HG03575 (cell line): ENCODE measurements around the gene ZNF740.
A peak's percentile ranks its signal among the peaks of the same experiment; 100 is the strongest.
"Not testable (repeated sequence)": the region's sequence is repeated elsewhere in the genome, so short reads cannot be mapped to it uniquely, and the experiment has no call there.

Experiments
- ATAC-seq: cut with Tn5 transposase; IDR thresholded peaks from one replicate; pipeline ENCODE4 v1.9.1; 2021; ENCODE audit not compliant: unreplicated experiment, insufficient number of reproducible peaks, low FRiP score; ENCODE audit errors: extremely low read depth

Gene ZNF740

GRCh38 chr12:53191885-53192530 lies 11.5 kb downstream of the ZNF740 start:
- ATAC-seq, result no peak

GRCh38 chr12:53192531-53193021 lies 12.1 kb downstream of the ZNF740 start:
- ATAC-seq, result no peak

- no peak for ATAC-seq
Observed at GRCh38 chr12:53193040-53193439, 12.5 kb downstream of the ZNF740 start.

- no peak for ATAC-seq
Observed at GRCh38 chr12:53193985-53194716, 13.6 kb downstream of the ZNF740 start.

GRCh38 chr12:53194973-53195372 lies 14.5 kb downstream of the ZNF740 start:
- ATAC-seq, result no peak

GRCh38 chr12:53195516-53196420 lies 15.2 kb downstream of the ZNF740 start:
- ATAC-seq, result no peak

GRCh38 chr12:53196486-53196885 lies 16.0 kb downstream of the ZNF740 start:
- no peak for ATAC-seq

- ATAC-seq, result no peak
Observed at GRCh38 chr12:53197011-53197640, 16.6 kb downstream of the ZNF740 start.

- no peak for ATAC-seq
Observed at GRCh38 chr12:53198486-53199110, 18.1 kb downstream of the ZNF740 start.

- no peak for ATAC-seq
Observed at GRCh38 chr12:53199700-53200099, 19.2 kb downstream of the ZNF740 start.

- ATAC-seq, result no peak
Observed at GRCh38 chr12:53200107-53200457, 19.6 kb downstream of the ZNF740 start.

- no peak for ATAC-seq
Observed at GRCh38 chr12:53200458-53201176, 20.1 kb downstream of the ZNF740 start.

- no peak for ATAC-seq
Observed at GRCh38 chr12:53201177-53201541, 20.6 kb downstream of the ZNF740 start.

- ATAC-seq, result no peak
Observed at GRCh38 chr12:53201639-53202038, 21.1 kb downstream of the ZNF740 start.

- ATAC-seq, result not testable (repeated sequence)
Observed at GRCh38 chr12:53202316-53202715, 21.8 kb downstream of the ZNF740 start.

- no peak for ATAC-seq
Observed at GRCh38 chr12:53204351-53204750, 23.8 kb downstream of the ZNF740 start.

- ATAC-seq, result peak; percentile 34
Observed at GRCh38 chr12:53205747-53206419, 25.4 kb downstream of the ZNF740 start.

GRCh38 chr12:53207042-53207441 lies 26.5 kb downstream of the ZNF740 start, which contains the start of gene ITGB7:
Gene ITGB7, minus strand, starts transcription at chr12:53207251. Its CDS starts 6,808 bp downstream, at chr12:53200443.
- no peak for ATAC-seq
